K562 (cell line): ENCODE measurements around the gene PACRG. TPM values are rescaled to one million over a fixed set of nuclear protein-coding genes. Genes with fewer than 3 reads are reported as not detected.

Experiments
- HMG20B ChIP-seq: fragments of 250-450 bp; sonication (Bioruptor Pico); IDR thresholded peaks from 2 replicates; pipeline ENCODE4 v1.5.0; 2021; ENCODE audit warnings: mild to moderate bottlenecking
- NEUROD1 ChIP-seq: fragments of 150-350 bp; IDR thresholded peaks from 2 replicates; pipeline ENCODE4 v1.6.1; 2014; ENCODE audit warnings: borderline replicate concordance, low read length, low read depth; ENCODE audit not compliant: partially characterized antibody
- NR2C2 ChIP-seq, 2 experiments: fragments of 200-800 bp in 1 of 2; sonication (Bioruptor generic) in 1 of 2; sonication (generic) in 1 of 2; formaldehyde crosslinking in 1 of 2; IDR thresholded peaks; 2 replicates each; pipeline versions ENCODE4 v1.6.1 to v1.8.0; 2016 to 2022; ENCODE audit warnings: mild to moderate bottlenecking in 1 of 2, missing compliant biosample characterization in 1 of 2, missing genetic modification characterization in 1 of 2, missing genetic modification reagents in 1 of 2
- polyA plus RNA-seq, 8 experiments: library from polyadenylated mRNA; depleted of rRNA in 4 of 8; stranded (reverse) in 5 of 8; unstranded in 3 of 8; fragments of >200 nt; fragmentation: Nextera tagmentation in 2 of 8; fragmentation: Illumina TruSeq in 1 of 8; extraction: Ambion mirVana in 2 of 8; extraction: Trizol in 1 of 8; gene quantifications; 2 replicates each; pipeline versions ENCODE4 v1.2.1 to v1.2.3, GENCODE V29; 2011 to 2014; ENCODE audit warnings: inconsistent platforms in 1 of 8, missing spikeins in 1 of 8
- total RNA-seq, 7 experiments: library from RNA; depleted of rRNA in 6 of 7; stranded (reverse); fragments of >200 nt in 6 of 7; fragmentation: Illumina TruSeq in 2 of 7; extraction: Trizol in 2 of 7; gene quantifications; 2 replicates each; pipeline versions ENCODE4 v1.2.1 to v1.2.3, GENCODE V29; 2011 to 2021; ENCODE audit warnings: low replicate concordance in 1 of 7
- TF ChIP-seq, protein P1 (sequence below): fragments of 250-450 bp; sonication (Bioruptor Pico); IDR thresholded peaks from 2 replicates; pipeline ENCODE4 v1.8.0; 2021; ENCODE audit warnings: borderline replicate concordance, mild to moderate bottlenecking, moderate library complexity; ENCODE audit not compliant: poor library complexity, severe bottlenecking
- TF ChIP-seq, protein P2 (sequence below): fragments of 450-650 bp; IDR thresholded peaks from 2 replicates; pipeline ENCODE4 v1.7.1; 2018; ENCODE audit warnings: mild to moderate bottlenecking, low read depth; ENCODE audit not compliant: partially characterized antibody
- TF ChIP-seq, protein P3 (sequence below), 2 experiments: fragments of 200-800 bp in 1 of 2; sonication (Bioruptor generic) in 1 of 2; sonication (generic) in 1 of 2; formaldehyde crosslinking in 1 of 2; IDR thresholded peaks in 1 of 2; conservative IDR thresholded peaks in 1 of 2; 2 replicates each; pipeline versions ENCODE4 v1.5.0 to v1.6.1; 2016 to 2020; ENCODE audit warnings: missing compliant biosample characterization in 1 of 2, missing genetic modification characterization in 1 of 2, missing genetic modification reagents in 1 of 2

The PACRG gene
- total and polyA plus RNA-seq, 9 of the 15 experiments (the other 6 are each of a cell fraction or from before 2014, with no cell fraction given), result 0.04 TPM; not detected in 8

DNA sequence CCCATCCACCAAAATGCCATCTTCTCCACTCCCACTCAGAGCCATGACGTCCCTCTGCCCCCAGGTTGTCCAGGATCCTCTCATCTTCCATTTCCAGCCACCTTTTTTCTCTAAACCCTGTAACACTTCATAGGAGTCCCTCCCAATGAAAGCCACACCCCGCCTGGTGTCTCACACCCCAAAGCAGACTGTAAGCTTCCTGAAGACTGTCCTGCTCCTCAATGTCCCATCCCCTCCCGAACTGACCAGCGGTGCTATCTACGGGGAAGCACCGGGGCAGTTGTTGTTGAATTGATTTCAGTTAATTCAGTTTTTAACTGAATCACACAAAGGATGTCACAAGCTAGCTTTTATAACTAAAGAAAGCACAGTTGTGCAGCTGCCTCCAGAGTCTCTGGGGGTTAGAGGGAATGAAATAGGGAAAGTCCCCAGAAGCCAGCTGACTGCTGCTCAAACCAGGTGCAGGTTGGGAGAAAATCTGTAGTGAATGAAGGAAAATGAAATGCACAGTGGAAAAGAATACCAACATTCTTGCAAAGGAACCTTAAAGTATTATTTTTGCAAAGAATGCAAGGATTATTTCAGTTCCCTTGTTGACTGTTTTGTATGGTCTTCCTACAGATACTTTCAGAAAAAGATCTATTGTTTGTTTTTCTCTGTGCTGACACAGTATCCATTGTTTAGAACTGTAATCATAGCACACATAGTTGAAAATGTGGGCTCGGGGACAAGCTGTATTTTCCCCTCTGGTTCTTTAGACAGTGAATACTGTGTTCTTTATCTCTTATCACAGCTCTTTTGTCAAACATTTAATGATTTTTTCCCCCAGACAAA lies 464.1 kb downstream of the PACRG start (continued):
- TF ChIP-seq, protein P1, sequence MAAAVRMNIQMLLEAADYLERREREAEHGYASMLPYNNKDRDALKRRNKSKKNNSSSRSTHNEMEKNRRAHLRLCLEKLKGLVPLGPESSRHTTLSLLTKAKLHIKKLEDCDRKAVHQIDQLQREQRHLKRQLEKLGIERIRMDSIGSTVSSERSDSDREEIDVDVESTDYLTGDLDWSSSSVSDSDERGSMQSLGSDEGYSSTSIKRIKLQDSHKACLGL (CRISPR knock-in tag), result no peak
- TF ChIP-seq HMG20B (CRISPR knock-in tag), result no peak
- TF ChIP-seq, protein P2, sequence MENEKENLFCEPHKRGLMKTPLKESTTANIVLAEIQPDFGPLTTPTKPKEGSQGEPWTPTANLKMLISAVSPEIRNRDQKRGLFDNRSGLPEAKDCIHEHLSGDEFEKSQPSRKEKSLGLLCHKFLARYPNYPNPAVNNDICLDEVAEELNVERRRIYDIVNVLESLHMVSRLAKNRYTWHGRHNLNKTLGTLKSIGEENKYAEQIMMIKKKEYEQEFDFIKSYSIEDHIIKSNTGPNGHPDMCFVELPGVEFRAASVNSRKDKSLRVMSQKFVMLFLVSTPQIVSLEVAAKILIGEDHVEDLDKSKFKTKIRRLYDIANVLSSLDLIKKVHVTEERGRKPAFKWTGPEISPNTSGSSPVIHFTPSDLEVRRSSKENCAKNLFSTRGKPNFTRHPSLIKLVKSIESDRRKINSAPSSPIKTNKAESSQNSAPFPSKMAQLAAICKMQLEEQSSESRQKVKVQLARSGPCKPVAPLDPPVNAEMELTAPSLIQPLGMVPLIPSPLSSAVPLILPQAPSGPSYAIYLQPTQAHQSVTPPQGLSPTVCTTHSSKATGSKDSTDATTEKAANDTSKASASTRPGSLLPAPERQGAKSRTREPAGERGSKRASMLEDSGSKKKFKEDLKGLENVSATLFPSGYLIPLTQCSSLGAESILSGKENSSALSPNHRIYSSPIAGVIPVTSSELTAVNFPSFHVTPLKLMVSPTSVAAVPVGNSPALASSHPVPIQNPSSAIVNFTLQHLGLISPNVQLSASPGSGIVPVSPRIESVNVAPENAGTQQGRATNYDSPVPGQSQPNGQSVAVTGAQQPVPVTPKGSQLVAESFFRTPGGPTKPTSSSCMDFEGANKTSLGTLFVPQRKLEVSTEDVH, result no peak
- TF ChIP-seq, protein P3, sequence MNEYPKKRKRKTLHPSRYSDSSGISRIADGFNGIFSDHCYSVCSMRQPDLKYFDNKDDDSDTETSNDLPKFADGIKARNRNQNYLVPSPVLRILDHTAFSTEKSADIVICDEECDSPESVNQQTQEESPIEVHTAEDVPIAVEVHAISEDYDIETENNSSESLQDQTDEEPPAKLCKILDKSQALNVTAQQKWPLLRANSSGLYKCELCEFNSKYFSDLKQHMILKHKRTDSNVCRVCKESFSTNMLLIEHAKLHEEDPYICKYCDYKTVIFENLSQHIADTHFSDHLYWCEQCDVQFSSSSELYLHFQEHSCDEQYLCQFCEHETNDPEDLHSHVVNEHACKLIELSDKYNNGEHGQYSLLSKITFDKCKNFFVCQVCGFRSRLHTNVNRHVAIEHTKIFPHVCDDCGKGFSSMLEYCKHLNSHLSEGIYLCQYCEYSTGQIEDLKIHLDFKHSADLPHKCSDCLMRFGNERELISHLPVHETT (CRISPR knock-in tag; conservative IDR thresholded peaks at IDR 0.05 in 1 of 2, IDR thresholded peaks at IDR 0.05 in 1 of 2), result no peak
- TF ChIP-seq NR2C2 (CRISPR knock-in tag; IDR thresholded peaks at IDR 0.05), result no peak
- TF ChIP-seq NR2C2 (tag; IDR thresholded peaks at IDR 0.05), result no peak
- no peak for TF ChIP-seq NEUROD1
